ENCODE measurements around the gene FERMT3. TPM values are rescaled to one million over a fixed set of nuclear protein-coding genes. Genes with fewer than 3 reads are reported as not detected.

The FERMT3 gene
- total RNA-seq, 2 experiments from 2014 or later = 195 to 203 TPM

DNA sequence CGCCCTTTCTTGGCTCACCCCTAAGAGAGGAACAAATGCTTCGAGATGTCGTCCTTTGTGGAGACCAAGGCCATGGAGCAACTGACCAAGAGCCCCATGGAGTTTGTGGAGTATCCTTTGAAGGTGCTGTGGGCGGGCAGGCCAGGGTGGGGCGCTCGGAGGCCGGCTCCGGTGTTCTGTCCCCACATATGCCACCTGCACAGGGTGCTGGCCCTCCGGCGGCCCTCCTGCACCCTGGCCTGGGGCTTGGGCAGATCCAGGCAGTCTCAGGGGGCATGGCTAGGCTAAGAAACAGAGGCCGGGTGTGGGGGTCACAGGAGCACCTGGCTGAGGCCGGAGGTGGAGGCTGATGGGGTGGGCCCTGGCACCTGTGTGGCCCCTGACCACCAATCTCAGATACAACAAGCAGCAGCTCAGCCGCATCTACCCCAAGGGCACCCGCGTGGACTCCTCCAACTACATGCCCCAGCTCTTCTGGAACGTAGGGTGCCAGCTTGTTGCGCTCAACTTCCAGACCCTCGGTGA lies 55.1 kb downstream of the FERMT3 start:
- ChIA-PET POLR2A (no interaction called here), CTCF (interaction anchor here (0.9 to 1.1 kb wide), 2 partner anchors 39 to 57 kb away, joined by 3 read pairs; no protein-coding TSS in a partner anchor)
- intact Hi-C loops (cut with micrococcal nuclease) = no loop called here
- no peak overlapping the region for H3K4me3 Mint-ChIP-seq
- H3K9me3 Mint-ChIP-seq = no peaks in the 10 kb centered on the region
- H3K36me3 Mint-ChIP-seq = peaks cover 15% of the 10 kb centered on the region
- no peaks in the 10 kb centered on the region for H3K27me3 Mint-ChIP-seq
- no peak overlapping the region for H3K27ac Mint-ChIP-seq
- DNase-seq = no peak
- peaks cover 8% of the 10 kb centered on the region for H3K4me1 Mint-ChIP-seq (ENCODE audit: low read depth)

DNA sequence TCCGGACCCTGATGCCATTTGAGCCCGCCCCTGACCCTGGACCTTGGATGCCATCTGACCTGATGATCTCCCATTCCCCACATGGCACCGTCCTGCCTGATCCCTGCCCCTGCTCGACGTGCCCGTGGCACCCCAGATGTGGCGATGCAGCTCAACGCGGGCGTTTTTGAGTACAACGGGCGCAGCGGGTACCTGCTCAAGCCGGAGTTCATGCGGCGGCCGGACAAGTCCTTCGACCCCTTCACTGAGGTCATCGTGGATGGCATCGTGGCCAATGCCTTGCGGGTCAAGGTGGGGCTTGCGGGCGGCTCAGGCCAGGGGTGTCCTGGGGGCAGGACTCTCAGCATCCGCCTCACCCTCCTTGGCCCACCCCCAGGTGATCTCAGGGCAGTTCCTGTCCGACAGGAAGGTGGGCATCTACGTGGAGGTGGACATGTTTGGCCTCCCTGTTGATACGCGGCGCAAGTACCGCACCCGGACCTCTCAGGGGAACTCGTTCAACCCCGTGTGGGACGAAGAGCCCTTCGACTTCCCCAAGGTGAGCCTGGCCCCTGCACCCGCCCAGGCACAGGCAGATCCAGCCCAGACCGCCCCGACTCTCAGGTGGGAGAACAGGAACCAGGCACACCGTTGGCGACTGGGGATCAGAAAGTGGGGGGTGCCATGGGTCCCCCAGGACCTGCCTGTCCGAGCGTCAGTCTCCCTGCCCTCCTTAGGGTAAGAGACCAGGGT lies 55.9 kb downstream of the FERMT3 start:
- Mint-ChIP-seq H3K4me1 (ENCODE audit: low read depth) (peaks cover 8% of the 10 kb centered on the region), H3K9me3 (no peaks in the 10 kb centered on the region), H3K36me3 (peaks cover 15% of the 10 kb centered on the region), H3K27me3 (no peaks in the 10 kb centered on the region), H3K4me3 (no peak overlapping the region), H3K27ac (no peak overlapping the region)
- intact Hi-C loops (cut with micrococcal nuclease) = no loop called here
- DNase-seq = no peak
- POLR2A ChIA-PET = no interaction called here
- CTCF ChIA-PET = interaction anchor here (0.9 to 1.5 kb wide), 3 partner anchors 16 to 58 kb away, joined by 3 read pairs; partner anchors contain the start of gene PPP1R14B

DNA sequence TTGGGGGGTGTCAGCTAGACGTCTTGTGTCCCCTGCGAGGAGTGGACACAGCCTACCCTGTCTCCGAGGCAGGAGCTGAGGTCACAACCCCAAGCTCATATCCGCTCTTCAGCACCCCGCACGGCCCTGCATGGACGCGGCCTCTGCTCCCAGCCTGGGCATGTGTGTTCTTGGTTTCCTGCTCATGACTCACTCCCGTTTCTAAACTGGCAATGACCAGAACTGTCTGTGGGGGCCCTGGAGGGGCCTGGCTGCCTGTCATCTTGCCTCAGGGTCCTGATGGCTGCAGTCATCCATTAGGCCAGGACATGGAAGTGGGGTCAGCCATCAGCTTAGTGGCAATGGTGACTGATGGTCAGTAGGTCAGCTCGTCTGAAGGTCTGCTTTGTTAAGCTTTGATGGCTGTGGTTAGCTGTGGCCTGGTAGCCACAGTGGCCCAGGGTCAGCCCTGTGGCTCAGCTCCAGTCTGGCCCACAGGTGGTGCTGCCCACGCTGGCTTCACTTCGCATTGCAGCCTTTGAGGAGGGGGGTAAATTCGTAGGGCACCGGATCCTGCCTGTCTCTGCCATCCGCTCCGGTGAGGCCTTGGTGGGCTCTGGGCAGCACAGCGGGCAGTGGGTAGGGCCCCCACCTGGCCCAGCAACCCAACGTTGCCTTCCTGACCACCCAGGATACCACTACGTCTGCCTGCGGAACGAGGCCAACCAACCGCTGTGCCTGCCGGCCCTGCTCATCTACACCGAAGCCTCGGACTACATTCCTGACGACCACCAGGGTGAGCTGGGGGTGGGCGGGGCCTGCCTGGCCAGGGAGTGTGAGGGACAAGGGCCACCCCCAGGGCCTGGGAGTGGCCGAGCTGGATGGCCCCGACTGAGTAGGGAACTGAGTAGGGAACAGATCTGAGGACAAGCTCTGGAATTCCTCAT lies 56.8 kb downstream of the FERMT3 start:
- Mint-ChIP-seq H3K36me3 (peaks cover 11% of the 10 kb centered on the region), H3K27ac (no peak overlapping the region), H3K4me3 (no peak overlapping the region), H3K27me3 (no peaks in the 10 kb centered on the region), H3K4me1 (ENCODE audit: low read depth) (peaks cover 12% of the 10 kb centered on the region), H3K9me3 (no peaks in the 10 kb centered on the region)
- DNase-seq = no peak
- POLR2A ChIA-PET = interaction anchor here (0.8 kb wide), 1 partner anchor 9 kb away, joined by 3 read pairs; no protein-coding TSS in a partner anchor
- intact Hi-C loops (cut with micrococcal nuclease) = no loop called here
- CTCF ChIA-PET = interaction anchor here (0.9 to 1.5 kb wide), 2 partner anchors 17 to 37 kb away, joined by 3 read pairs; partner anchors contain the start of genes CATSPERZ and PPP1R14B

DNA sequence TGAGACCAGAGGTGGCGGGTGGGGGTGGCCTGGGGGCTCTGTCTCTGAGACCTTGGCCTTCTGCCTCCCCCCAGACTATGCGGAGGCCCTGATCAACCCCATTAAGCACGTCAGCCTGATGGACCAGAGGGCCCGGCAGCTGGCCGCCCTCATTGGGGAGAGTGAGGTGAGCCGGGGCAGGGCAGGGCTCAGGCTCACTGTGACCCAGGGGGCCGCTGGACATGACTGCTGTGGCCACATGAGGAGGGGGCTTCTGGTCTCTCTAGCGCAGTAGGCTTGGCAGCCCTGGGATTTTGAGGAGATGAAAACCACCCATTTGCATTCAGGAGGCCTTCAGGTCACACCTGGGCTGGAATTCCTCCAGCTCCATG lies 57.4 kb downstream of the FERMT3 start:
- H3K4me3 Mint-ChIP-seq = no peak overlapping the region
- peaks cover 18% of the 10 kb centered on the region for H3K4me1 Mint-ChIP-seq (ENCODE audit: low read depth)
- H3K27ac Mint-ChIP-seq = no peak overlapping the region
- POLR2A ChIA-PET = interaction anchor here (0.8 kb wide), 1 partner anchor 9 kb away, joined by 3 read pairs; no protein-coding TSS in a partner anchor
- intact Hi-C loops (cut with micrococcal nuclease) = no loop called here
- no peaks in the 10 kb centered on the region for H3K9me3 Mint-ChIP-seq
- DNase-seq = no peak
- CTCF ChIA-PET = interaction anchor here (0.9 to 1.5 kb wide), 2 partner anchors 18 to 37 kb away, joined by 3 read pairs; partner anchors contain the start of genes CATSPERZ and PPP1R14B
- no peaks in the 10 kb centered on the region for H3K27me3 Mint-ChIP-seq
- peaks cover 13% of the 10 kb centered on the region for H3K36me3 Mint-ChIP-seq

DNA sequence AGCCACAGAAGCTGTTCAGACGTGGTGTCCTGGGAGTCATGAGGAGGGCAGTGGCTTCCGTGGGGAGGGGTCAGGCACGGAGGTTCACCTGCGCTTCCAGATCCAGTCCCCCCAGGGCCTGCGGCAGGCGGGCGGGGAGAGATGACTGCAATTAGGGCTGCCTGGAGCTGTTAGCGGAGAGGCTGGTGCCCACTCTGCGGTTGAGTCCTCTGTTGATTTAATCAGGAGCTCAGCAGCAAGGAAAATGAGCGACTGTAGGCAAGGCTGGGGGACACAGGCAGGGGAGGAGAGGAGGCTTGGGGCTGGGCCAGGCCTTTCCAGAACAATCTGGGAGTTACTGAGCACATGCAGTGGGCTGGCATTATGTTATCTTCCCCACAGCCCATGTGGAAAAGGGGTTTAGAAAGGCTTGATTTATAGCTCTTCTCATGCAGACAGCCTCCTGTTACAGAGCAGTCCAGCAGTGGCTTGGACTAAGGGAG lies 57.9 kb downstream of the FERMT3 start:
- peaks cover 12% of the 10 kb centered on the region for H3K36me3 Mint-ChIP-seq
- H3K4me1 Mint-ChIP-seq (ENCODE audit: low read depth) = peaks cover 18% of the 10 kb centered on the region
- intact Hi-C loops (cut with micrococcal nuclease) = no loop called here
- no peaks in the 10 kb centered on the region for H3K9me3 Mint-ChIP-seq
- DNase-seq = no peak
- ChIA-PET CTCF (interaction anchor here (0.9 to 1.9 kb wide), 3 partner anchors 14 to 36 kb away, joined by 3 to 7 read pairs (median 3); partner anchors contain the start of genes CATSPERZ, PLCB3 and PPP1R14B), POLR2A (interaction anchor here (0.8 kb wide), 1 partner anchor 10 kb away, joined by 3 read pairs; no protein-coding TSS in a partner anchor)
- H3K27ac Mint-ChIP-seq = no peak overlapping the region
- no peaks in the 10 kb centered on the region for H3K27me3 Mint-ChIP-seq
- no peak overlapping the region for H3K4me3 Mint-ChIP-seq

DNA sequence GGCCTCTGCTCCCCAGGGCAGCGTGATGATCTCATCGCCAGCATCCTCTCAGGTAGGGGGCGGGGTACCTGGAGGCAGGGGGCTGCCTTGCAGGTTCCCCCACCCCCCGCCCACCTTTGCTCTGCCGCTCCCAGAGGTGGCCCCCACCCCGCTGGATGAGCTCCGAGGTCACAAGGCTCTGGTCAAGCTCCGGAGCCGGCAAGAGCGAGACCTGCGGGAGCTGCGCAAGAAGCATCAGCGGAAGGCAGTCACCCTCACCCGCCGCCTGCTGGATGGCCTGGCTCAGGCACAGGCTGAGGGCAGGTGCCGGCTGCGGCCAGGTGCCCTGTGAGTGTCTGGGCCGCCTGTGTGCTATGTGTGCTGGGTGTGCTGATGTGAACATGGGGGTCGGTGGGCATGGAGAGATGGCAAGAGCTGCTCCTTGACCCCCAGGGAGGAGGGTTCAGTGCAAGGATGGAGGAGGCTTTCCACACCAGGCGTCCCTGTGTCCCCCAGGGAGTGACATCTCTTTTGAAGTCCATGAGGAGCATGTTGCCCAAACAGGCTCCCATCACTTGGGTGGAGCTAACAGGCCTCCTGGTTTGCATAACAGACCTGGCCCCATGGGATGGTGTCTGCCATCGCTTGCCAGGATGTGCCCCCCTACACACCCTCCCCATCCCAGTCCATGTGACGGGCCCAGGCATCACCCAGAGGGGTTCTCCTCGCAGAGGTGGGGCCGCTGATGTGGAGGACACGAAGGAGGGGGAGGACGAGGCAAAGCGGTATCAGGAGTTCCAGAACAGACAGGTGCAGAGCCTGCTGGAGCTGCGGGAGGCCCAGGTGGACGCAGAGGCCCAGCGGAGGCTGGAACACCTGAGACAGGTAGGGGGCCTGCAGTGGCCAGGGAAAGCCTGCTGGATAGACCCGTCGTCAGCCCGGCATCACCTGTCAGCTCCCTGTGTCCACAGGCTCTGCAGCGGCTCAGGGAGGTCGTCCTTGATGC lies 58.9 kb downstream of the FERMT3 start:
- DNase-seq = no peak
- H3K9me3 Mint-ChIP-seq = no peaks in the 10 kb centered on the region
- POLR2A ChIA-PET = no interaction called here
- H3K4me3 Mint-ChIP-seq = no peak overlapping the region
- peaks cover 13% of the 10 kb centered on the region for H3K36me3 Mint-ChIP-seq
- intact Hi-C loops (cut with micrococcal nuclease) = no loop called here
- H3K27ac Mint-ChIP-seq = no peak overlapping the region
- H3K4me1 Mint-ChIP-seq (ENCODE audit: low read depth) = peaks cover 11% of the 10 kb centered on the region
- CTCF ChIA-PET = interaction anchor here (1.0 to 1.9 kb wide), 4 partner anchors 11 to 36 kb away, joined by 3 to 7 read pairs (median 4); partner anchors contain the start of genes PLCB3 and PPP1R14B
- no peaks in the 10 kb centered on the region for H3K27me3 Mint-ChIP-seq

DNA sequence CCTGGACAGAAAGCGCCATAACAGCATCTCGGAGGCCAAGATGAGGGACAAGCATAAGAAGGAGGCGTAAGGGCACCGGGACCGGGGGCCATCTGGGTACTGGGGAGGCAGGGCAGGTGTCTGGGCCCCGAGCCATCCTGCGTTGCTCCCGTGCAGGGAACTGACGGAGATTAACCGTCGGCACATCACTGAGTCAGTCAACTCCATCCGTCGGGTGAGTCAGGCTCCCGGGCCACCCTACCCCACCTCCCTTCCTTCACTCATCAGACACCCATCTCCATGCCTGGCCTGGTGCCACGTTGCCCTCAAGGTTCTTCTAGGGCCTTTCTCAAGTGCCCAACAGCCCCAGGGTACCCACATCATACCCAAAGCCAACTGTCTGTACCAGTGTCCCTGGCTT lies 59.8 kb downstream of the FERMT3 start:
- ChIA-PET POLR2A (no interaction called here), CTCF (interaction anchor here (1.3 to 1.9 kb wide), 2 partner anchors 12 to 16 kb away, joined by 4 to 7 read pairs; partner anchors contain the start of gene PLCB3)
- peaks cover 13% of the 10 kb centered on the region for H3K36me3 Mint-ChIP-seq
- H3K4me3 Mint-ChIP-seq = no peak overlapping the region
- no peak for DNase-seq
- no peaks in the 10 kb centered on the region for H3K27me3 Mint-ChIP-seq
- H3K27ac Mint-ChIP-seq = no peak overlapping the region
- no peaks in the 10 kb centered on the region for H3K9me3 Mint-ChIP-seq
- peaks cover 11% of the 10 kb centered on the region for H3K4me1 Mint-ChIP-seq (ENCODE audit: low read depth)
- intact Hi-C loops (cut with micrococcal nuclease) = no loop called here

DNA sequence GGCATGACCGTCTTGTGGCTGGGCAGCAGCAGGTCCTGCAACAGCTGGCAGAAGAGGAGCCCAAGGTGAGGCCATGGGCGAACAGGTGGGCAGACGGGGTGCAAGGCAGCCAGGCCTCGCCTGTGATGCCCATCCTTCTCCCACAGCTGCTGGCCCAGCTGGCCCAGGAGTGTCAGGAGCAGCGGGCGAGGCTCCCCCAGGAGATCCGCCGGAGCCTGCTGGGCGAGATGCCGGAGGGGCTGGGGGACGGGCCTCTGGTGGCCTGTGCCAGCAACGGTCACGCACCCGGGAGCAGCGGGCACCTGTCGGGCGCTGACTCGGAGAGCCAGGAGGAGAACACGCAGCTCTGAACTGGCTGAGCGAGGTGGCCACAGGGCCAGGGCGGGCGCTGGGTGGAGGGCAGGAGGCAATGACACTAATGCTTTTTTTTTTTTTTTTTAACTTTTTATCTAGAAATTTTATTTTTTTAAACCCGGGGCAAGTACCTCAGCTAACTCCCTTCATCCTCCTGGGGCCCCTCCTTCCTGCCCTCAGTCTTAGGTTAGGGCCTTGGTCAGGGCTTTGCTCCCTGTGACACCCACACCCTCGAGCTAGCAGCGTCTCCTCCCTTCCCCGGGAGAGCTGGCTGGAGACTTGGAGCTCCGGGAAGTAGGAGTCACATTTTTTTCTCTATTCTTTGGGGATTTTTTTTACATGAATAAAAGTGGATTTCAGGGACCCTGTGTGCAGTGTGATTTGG lies 60.9 kb downstream of the FERMT3 start:
- DNase-seq = no peak
- Mint-ChIP-seq H3K4me3 (no peak overlapping the region), H3K27me3 (no peaks in the 10 kb centered on the region), H3K36me3 (peaks cover 12% of the 10 kb centered on the region), H3K9me3 (no peaks in the 10 kb centered on the region), H3K27ac (no peak overlapping the region), H3K4me1 (ENCODE audit: low read depth) (peaks cover 15% of the 10 kb centered on the region)
- intact Hi-C loops (cut with micrococcal nuclease) = no loop called here
- POLR2A ChIA-PET = interaction anchor here (0.6 to 3.5 kb wide), 3 partner anchors 22 to 1697 kb away, joined by 3 to 22 read pairs (median 5); partner anchors contain the start of genes PPP1R14B, PRDX5 and TRMT112
- CTCF ChIA-PET = interaction anchor here (0.6 to 6.4 kb wide), 5 partner anchors 15 to 598 kb away, joined by 3 to 46 read pairs (median 3); partner anchors contain the start of gene CATSPERZ

DNA sequence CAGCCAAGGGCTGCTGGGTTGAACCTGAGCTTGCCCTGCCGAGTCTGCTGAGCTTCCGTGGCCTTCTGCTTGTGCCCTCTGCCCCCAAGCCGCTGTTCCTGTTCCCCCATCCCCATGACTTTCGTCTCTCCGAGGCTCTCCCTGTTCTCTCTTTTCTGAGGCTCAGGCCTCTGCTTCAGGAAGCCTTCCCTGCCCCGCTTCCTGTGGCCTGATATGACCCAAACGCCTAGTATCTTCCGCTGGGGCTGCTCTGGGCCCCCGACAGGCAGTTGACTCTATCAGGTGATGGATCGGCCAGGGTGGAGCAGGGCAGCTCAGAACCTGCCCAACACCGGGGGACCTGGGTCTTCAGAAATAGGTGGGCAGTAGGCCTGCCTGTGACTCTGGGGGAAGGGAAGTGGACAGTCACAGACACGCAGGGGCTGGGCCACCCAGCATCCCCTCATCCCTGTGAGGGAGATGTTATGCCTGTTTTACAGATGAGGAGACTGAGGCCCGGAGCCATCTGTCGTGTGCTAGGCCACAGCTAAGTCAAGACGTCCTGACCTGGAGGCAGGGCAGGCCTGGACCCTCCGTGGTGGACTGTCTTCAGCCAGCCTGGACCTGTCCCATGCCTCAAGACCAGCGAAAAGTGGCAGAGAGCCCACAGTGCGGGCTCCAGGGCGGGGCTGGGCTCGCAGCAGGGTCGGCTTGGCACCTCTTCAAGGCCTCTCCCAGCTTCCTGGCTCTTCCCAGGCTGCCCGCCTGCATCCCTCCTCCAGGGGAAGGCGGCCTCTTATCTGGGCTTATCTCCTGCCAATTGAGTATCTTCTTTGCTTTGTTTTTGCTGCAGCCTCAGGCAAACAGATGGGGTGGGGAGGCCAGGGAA lies 61.7 kb downstream of the FERMT3 start:
- peaks cover 15% of the 10 kb centered on the region for H3K4me1 Mint-ChIP-seq (ENCODE audit: low read depth)
- peaks cover 8% of the 10 kb centered on the region for H3K36me3 Mint-ChIP-seq
- no peaks in the 10 kb centered on the region for H3K27me3 Mint-ChIP-seq
- H3K4me3 Mint-ChIP-seq = peak overlapping the region; percentile 89
- DNase-seq = no peak
- CTCF ChIA-PET = interaction anchor here (0.6 to 6.4 kb wide), 12 partner anchors 16 to 75 kb away, joined by 3 to 46 read pairs (median 4); partner anchors contain the start of genes BAD, CATSPERZ, ESRRA and PRDX5
- H3K9me3 Mint-ChIP-seq = no peaks in the 10 kb centered on the region
- peak overlapping the region; percentile 95 for H3K27ac Mint-ChIP-seq
- POLR2A ChIA-PET = interaction anchor here (0.8 to 4.1 kb wide), 12 partner anchors 16 to 83 kb away, joined by 3 to 36 read pairs (median 8); partner anchors contain the start of genes BAD, ESRRA, FERMT3 and FKBP2
- intact Hi-C loops (cut with micrococcal nuclease) = no loop called here

Measured in activated CD4-positive, alpha-beta memory T cell treated with anti-CD3 and anti-CD28 coated beads for 36 hours (primary cell).